Measurements from ENCODE around the gene TPP2.

GRCh38 chr13:102642029-102642428 is 45.2 kb downstream of the TPP2 start:
- TF ChIP-seq CTCF (optimal IDR thresholded peaks at IDR 0.05 in 1 of 3, IDR thresholded peaks at IDR 0.05 in 1 of 3, conservative IDR thresholded peaks at IDR 0.05 in 1 of 3; ENCODE audit: extremely low read depth in 1 of 3, insufficient read depth in 2 of 3, low read length in 3 of 3) (no peak), EZH2 (IDR thresholded peaks at IDR 0.05; ENCODE audit: low read length) (no peak)
